RKO (cell line): ENCODE data around the gene ARMH1.

Experiments
- DNase-seq: peaks from one replicate; pipeline ENCODE4 v3.0.0-alpha.2; 2016; ENCODE audit warnings: low spot score

ARMH1 gene

GRCh38 chr1:44674113-44675000 is at the start of gene ARMH1, which contains the start of gene TMEM53:
Gene ARMH1, plus strand, starts transcription at chr1:44674714. Its CDS starts 14,984 bp downstream, at chr1:44689698.
Gene TMEM53, minus strand, starts transcription at chr1:44674481. Its CDS starts 90 bp downstream, at chr1:44674391.
- DNase-seq, result peak; percentile 99

GRCh38 chr1:44625348-44625747 is 49.2 kb upstream of the ARMH1 start:
- no peak for DNase-seq

GRCh38 chr1:44628962-44629756 is 45.4 kb upstream of the ARMH1 start:
- peak; percentile 60 for DNase-seq

- peak; percentile 55 for DNase-seq
Observed at GRCh38 chr1:44630116-44630515, 44.4 kb upstream of the ARMH1 start.

GRCh38 chr1:44631333-44631646 is 43.2 kb upstream of the ARMH1 start:
- DNase-seq, result no peak

- DNase-seq, result peak; percentile 89
Observed at GRCh38 chr1:44631647-44632539, 42.6 kb upstream of the ARMH1 start.

GRCh38 chr1:44632598-44632997 is 41.9 kb upstream of the ARMH1 start:
- DNase-seq, result peak; percentile 56

- no peak for DNase-seq
Observed at GRCh38 chr1:44634606-44635189, 39.8 kb upstream of the ARMH1 start.

GRCh38 chr1:44635439-44635838 is 39.1 kb upstream of the ARMH1 start:
- DNase-seq, result no peak

- no peak for DNase-seq
Observed at GRCh38 chr1:44636083-44636687, 38.3 kb upstream of the ARMH1 start.

GRCh38 chr1:44636688-44637598 is 37.6 kb upstream of the ARMH1 start:
- DNase-seq, result no peak

- DNase-seq, result no peak
Observed at GRCh38 chr1:44637702-44638411, 36.7 kb upstream of the ARMH1 start.

- DNase-seq, result no peak
Observed at GRCh38 chr1:44640200-44640853, 34.2 kb upstream of the ARMH1 start.

GRCh38 chr1:44641126-44642102 is 33.1 kb upstream of the ARMH1 start:
- DNase-seq, result no peak

GRCh38 chr1:44642255-44642654 is 32.3 kb upstream of the ARMH1 start:
- no peak for DNase-seq

GRCh38 chr1:44642925-44643324 is 31.6 kb upstream of the ARMH1 start:
- DNase-seq, result no peak

GRCh38 chr1:44643721-44644334 is 30.7 kb upstream of the ARMH1 start:
- DNase-seq, result no peak
